CD4-positive, alpha-beta T cell treated with Interleukin-17A for 1 hour (primary cell): ENCODE measurements around the gene PCGF1.
A peak's percentile ranks its signal among the peaks of the same experiment; 100 is the strongest.

Source experiments
- DNase-seq: peaks from one replicate; pipeline ENCODE4 v3.0.0-alpha.2; 2020

PCGF1 gene

GRCh38 chr2:74536166-74536950, 28.9 kb upstream of the PCGF1 start:
- no peak for DNase-seq

- no peak for DNase-seq
Measured at GRCh38 chr2:74535440-74535965, 28.0 kb upstream of the PCGF1 start.

GRCh38 chr2:74534411-74534810, 26.9 kb upstream of the PCGF1 start:
- DNase-seq = no peak

- DNase-seq = no peak
Measured at GRCh38 chr2:74533464-74533863, 26.0 kb upstream of the PCGF1 start.

- peak; percentile 71 for DNase-seq
Measured at GRCh38 chr2:74532222-74532621, 24.7 kb upstream of the PCGF1 start.

- no peak for DNase-seq
Measured at GRCh38 chr2:74531666-74532065, 24.2 kb upstream of the PCGF1 start.

GRCh38 chr2:74530239-74531187, 23.0 kb upstream of the PCGF1 start:
- DNase-seq = peak; percentile 74

GRCh38 chr2:74529357-74530238, 22.1 kb upstream of the PCGF1 start, which contains the start of the genes AUP1 and HTRA2:
TSS of gene AUP1 (minus strand) at chr2:74529706. CDS start at chr2:74529629, 77 bp downstream.
TSS of gene HTRA2 (plus strand) at chr2:74529933. CDS start at chr2:74530007, 74 bp downstream.
- peak; percentile 91 for DNase-seq

- peak; percentile 38 for DNase-seq
Measured at GRCh38 chr2:74528600-74529356, 21.3 kb upstream of the PCGF1 start.

GRCh38 chr2:74527741-74528140, 20.2 kb upstream of the PCGF1 start:
- DNase-seq = no peak

GRCh38 chr2:74526649-74527230, 19.2 kb upstream of the PCGF1 start:
- no peak for DNase-seq

GRCh38 chr2:74525717-74526648, 18.5 kb upstream of the PCGF1 start, which contains the start of gene DQX1:
TSS of gene DQX1 (minus strand) at chr2:74526231. CDS start at chr2:74525729, 502 bp downstream.
- DNase-seq = peak; percentile 55

- no peak for DNase-seq
Measured at GRCh38 chr2:74524955-74525716, 17.6 kb upstream of the PCGF1 start.

- DNase-seq = no peak
Measured at GRCh38 chr2:74524005-74524404, 16.5 kb upstream of the PCGF1 start.

GRCh38 chr2:74522516-74522915, 15.0 kb upstream of the PCGF1 start:
- no peak for DNase-seq

- DNase-seq = no peak
Measured at GRCh38 chr2:74516650-74517049, 9.2 kb upstream of the PCGF1 start.

GRCh38 chr2:74515981-74516633, 8.6 kb upstream of the PCGF1 start:
- peak; percentile 83 for DNase-seq

GRCh38 chr2:74515271-74515980, 7.9 kb upstream of the PCGF1 start:
- no peak for DNase-seq
